ENCODE measurements around the gene MORC2.

The MORC2 gene

GRCh38 chr22:30992565-30992964 lies 24.0 kb upstream of the MORC2 start:
- DNase-seq (ENCODE audit: low read depth): no peak
- no peak for TF ChIP-seq CTCF (IDR thresholded peaks at IDR 0.05; ENCODE audit: control insufficient read depth, insufficient read depth, low read depth, low read length, missing control alignments)
- no peak overlapping the region for H3K4me3 ChIP-seq (ENCODE audit: control insufficient read depth, low read depth, low read length)

GRCh38 chr22:30990690-30991089 lies 22.1 kb upstream of the MORC2 start:
- no peak for TF ChIP-seq CTCF (IDR thresholded peaks at IDR 0.05; ENCODE audit: control insufficient read depth, insufficient read depth, low read depth, low read length, missing control alignments)
- H3K4me3 ChIP-seq (ENCODE audit: control insufficient read depth, low read depth, low read length): no peak overlapping the region
- no peak for DNase-seq (ENCODE audit: low read depth)

GRCh38 chr22:30989474-30989873 lies 20.9 kb upstream of the MORC2 start:
- TF ChIP-seq CTCF (IDR thresholded peaks at IDR 0.05; ENCODE audit: control insufficient read depth, insufficient read depth, low read depth, low read length, missing control alignments): no peak
- no peak overlapping the region for H3K4me3 ChIP-seq (ENCODE audit: control insufficient read depth, low read depth, low read length)
- no peak for DNase-seq (ENCODE audit: low read depth)

- H3K4me3 ChIP-seq (ENCODE audit: control insufficient read depth, low read depth, low read length): no peak overlapping the region
- TF ChIP-seq CTCF (IDR thresholded peaks at IDR 0.05; ENCODE audit: control insufficient read depth, insufficient read depth, low read depth, low read length, missing control alignments): no peak
- no peak for DNase-seq (ENCODE audit: low read depth)
Measured at GRCh38 chr22:30985561-30986208, 17.1 kb upstream of the MORC2 start.

GRCh38 chr22:30984317-30984716 lies 15.7 kb upstream of the MORC2 start:
- H3K4me3 ChIP-seq (ENCODE audit: control insufficient read depth, low read depth, low read length): no peak overlapping the region
- DNase-seq (ENCODE audit: low read depth): no peak
- TF ChIP-seq CTCF (IDR thresholded peaks at IDR 0.05; ENCODE audit: control insufficient read depth, insufficient read depth, low read depth, low read length, missing control alignments): no peak

- DNase-seq (ENCODE audit: low read depth): no peak
- no peak overlapping the region for H3K4me3 ChIP-seq (ENCODE audit: control insufficient read depth, low read depth, low read length)
- no peak for TF ChIP-seq CTCF (IDR thresholded peaks at IDR 0.05; ENCODE audit: control insufficient read depth, insufficient read depth, low read depth, low read length, missing control alignments)
Measured at GRCh38 chr22:30982512-30982911, 13.9 kb upstream of the MORC2 start.

GRCh38 chr22:30979932-30980331 lies 11.4 kb upstream of the MORC2 start:
- TF ChIP-seq CTCF (IDR thresholded peaks at IDR 0.05; ENCODE audit: control insufficient read depth, insufficient read depth, low read depth, low read length, missing control alignments): no peak

More at GRCh38 chr22:30979932-30980331, 11.4 kb upstream of the MORC2 start:
- H3K4me3 ChIP-seq (ENCODE audit: control insufficient read depth, low read depth, low read length): no peak overlapping the region
- DNase-seq (ENCODE audit: low read depth): no peak
